ENCODE measurements around the gene FGF12. TPM values are rescaled to one million over a fixed set of nuclear protein-coding genes. Genes with fewer than 3 reads are reported as not detected.

FGF12 gene
- total and polyA plus RNA-seq, 2 of the 13 experiments (the other 11 are each of a cell fraction or from before 2014, with no cell fraction given), result 0.07 TPM; not detected in 1

DNA sequence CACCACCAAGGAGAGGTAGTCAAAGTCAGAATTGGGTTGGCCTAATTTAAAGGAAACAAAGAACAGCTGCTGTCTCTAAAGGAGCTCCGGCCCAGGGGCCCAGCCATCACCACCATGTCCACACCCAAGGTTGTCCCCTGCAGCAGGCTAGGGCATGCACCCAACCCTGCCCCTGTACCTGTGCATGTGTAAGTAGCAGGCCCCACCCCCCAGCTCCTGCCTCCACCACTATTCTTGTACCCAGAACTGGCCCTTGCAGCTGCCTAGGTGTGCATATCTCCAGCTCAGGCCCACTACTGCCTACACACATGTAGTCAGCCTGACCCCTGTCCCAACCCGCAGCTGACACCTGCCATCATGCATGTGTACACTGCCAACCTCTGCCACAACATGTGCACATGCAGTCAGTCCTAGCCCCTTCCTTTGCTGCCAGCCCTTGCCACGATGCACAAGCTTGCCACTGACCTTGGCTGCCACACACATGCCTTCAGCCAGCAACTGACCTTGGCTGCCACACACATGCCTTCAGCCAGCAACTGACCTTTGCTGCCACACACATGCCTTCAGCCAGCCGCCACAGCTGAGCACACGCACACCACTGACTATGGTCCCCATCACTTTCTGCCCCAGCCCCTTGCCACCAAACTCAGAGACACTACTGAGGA is 39.7 kb downstream of the FGF12 start:
- 8% methylated on average over 5 of the region's 5 CpGs for WGBS (ENCODE audit: low lambda C conversion rate)

More for the DNA sequence above, 39.7 kb downstream of the FGF12 start:
- H2AFZ ChIP-seq (ENCODE audit: low read length), result no peak overlapping the region
- H4K20me1 ChIP-seq (ENCODE audit: insufficient read depth, low read length), result no peaks in the 10 kb centered on the region
- peaks cover 0 to 4% of the 10 kb centered on the region in 2 experiments; a peak in 1 of 5 replicates for H3K27me3 ChIP-seq (ENCODE audit: control insufficient read depth in 1 of 2, insufficient read depth in 2 of 2, low read length in 2 of 2)
- ChIA-PET CTCF (ENCODE audit: low intra/inter-chr PET ratio, low total read pairs) (no interaction called here), POLR2A (no interaction called here)
- FAIRE-seq (no peak), ATAC-seq (no peak), DNase-seq (ENCODE audit: low spot score) (no peak)
- no TSS peak for BruUV-seq (replicated peaks)
- no peak overlapping the region for H3K4me3 ChIP-seq (replicated peaks in 1 of 3; ENCODE audit: insufficient read depth in 1 of 3, low read depth in 2 of 3, low read length in 3 of 3)
- in situ Hi-C loops (cut with HindIII; ENCODE audit: extremely low pct_ligation_motif_present, low pct_unique_long_range_greater_than_20kb) (no loop called here), intact Hi-C loops (cut with micrococcal nuclease; ENCODE audit: unreplicated experiment) (no loop called here)
- H3K9me3 ChIP-seq (ENCODE audit: low read length), result no peaks in the 10 kb centered on the region
- H3K9ac ChIP-seq (ENCODE audit: insufficient read depth, low read depth, low read length), result no peak overlapping the region
- no peaks in the 10 kb centered on the region for H3K4me1 ChIP-seq (ENCODE audit: insufficient read depth, low read length)
- no peaks in the 10 kb centered on the region for H3K36me3 ChIP-seq (replicated peaks in 1 of 2; ENCODE audit: control insufficient read depth in 1 of 2, insufficient read depth in 2 of 2, low read length in 2 of 2)
- H3K4me2 ChIP-seq (ENCODE audit: low read depth, low read length), result no peak overlapping the region
- H3K79me2 ChIP-seq (ENCODE audit: insufficient read depth, low read length), result no peaks in the 10 kb centered on the region
- H3K27ac ChIP-seq (ENCODE audit: extremely low read length, insufficient read depth, low read length), result no peak overlapping the region
- TF ChIP-seq MXD4 (CRISPR knock-in tag; IDR thresholded peaks at IDR 0.05) (no peak), ZNF138 (CRISPR knock-in tag; IDR thresholded peaks at IDR 0.05; ENCODE audit: low read depth) (no peak), ZNF761 (CRISPR knock-in tag; conservative IDR thresholded peaks at IDR 0.05) (no peak), ZNF891 (CRISPR knock-in tag; IDR thresholded peaks at IDR 0.05) (no peak), ZNF382 (CRISPR knock-in tag; IDR thresholded peaks at IDR 0.05; ENCODE audit: borderline replicate concordance) (no peak)
- TF ChIP-seq, protein P1, sequence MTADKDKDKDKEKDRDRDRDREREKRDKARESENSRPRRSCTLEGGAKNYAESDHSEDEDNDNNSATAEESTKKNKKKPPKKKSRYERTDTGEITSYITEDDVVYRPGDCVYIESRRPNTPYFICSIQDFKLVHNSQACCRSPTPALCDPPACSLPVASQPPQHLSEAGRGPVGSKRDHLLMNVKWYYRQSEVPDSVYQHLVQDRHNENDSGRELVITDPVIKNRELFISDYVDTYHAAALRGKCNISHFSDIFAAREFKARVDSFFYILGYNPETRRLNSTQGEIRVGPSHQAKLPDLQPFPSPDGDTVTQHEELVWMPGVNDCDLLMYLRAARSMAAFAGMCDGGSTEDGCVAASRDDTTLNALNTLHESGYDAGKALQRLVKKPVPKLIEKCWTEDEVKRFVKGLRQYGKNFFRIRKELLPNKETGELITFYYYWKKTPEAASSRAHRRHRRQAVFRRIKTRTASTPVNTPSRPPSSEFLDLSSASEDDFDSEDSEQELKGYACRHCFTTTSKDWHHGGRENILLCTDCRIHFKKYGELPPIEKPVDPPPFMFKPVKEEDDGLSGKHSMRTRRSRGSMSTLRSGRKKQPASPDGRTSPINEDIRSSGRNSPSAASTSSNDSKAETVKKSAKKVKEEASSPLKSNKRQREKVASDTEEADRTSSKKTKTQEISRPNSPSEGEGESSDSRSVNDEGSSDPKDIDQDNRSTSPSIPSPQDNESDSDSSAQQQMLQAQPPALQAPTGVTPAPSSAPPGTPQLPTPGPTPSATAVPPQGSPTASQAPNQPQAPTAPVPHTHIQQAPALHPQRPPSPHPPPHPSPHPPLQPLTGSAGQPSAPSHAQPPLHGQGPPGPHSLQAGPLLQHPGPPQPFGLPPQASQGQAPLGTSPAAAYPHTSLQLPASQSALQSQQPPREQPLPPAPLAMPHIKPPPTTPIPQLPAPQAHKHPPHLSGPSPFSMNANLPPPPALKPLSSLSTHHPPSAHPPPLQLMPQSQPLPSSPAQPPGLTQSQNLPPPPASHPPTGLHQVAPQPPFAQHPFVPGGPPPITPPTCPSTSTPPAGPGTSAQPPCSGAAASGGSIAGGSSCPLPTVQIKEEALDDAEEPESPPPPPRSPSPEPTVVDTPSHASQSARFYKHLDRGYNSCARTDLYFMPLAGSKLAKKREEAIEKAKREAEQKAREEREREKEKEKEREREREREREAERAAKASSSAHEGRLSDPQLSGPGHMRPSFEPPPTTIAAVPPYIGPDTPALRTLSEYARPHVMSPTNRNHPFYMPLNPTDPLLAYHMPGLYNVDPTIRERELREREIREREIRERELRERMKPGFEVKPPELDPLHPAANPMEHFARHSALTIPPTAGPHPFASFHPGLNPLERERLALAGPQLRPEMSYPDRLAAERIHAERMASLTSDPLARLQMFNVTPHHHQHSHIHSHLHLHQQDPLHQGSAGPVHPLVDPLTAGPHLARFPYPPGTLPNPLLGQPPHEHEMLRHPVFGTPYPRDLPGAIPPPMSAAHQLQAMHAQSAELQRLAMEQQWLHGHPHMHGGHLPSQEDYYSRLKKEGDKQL (CRISPR knock-in tag; IDR thresholded peaks at IDR 0.05; ENCODE audit: low read depth), result no peak

All from HepG2 (cell line).